HG03103 (cell line): ENCODE data around the gene RIT1.

ENCODE experiments used
- ATAC-seq: cut with Tn5 transposase; IDR thresholded peaks from one replicate; pipeline ENCODE4 v1.9.1; 2021; ENCODE audit warnings: low read depth; ENCODE audit not compliant: unreplicated experiment

RIT1 gene

GRCh38 chr1:155859881-155860871, 51.0 kb downstream of the RIT1 start:
- ATAC-seq, result no peak

GRCh38 chr1:155859234-155859829, 51.8 kb downstream of the RIT1 start, which contains the start of gene SYT11:
SYT11 (plus strand) TSS chr1:155859567; CDS start chr1:155859762, 195 bp downstream.
- ATAC-seq, result peak; percentile 52

- ATAC-seq, result peak; percentile 8
These were observed 52.3 kb downstream of the RIT1 start for GRCh38 chr1:155858800-155859233.

GRCh38 chr1:155856975-155857930, 53.9 kb downstream of the RIT1 start, which contains the start of gene GON4L:
GON4L (minus strand) TSS chr1:155857214; CDS start chr1:155853780, 3,434 bp downstream.
- peak; percentile 51 for ATAC-seq

- ATAC-seq, result no peak
These were observed 54.7 kb downstream of the RIT1 start for GRCh38 chr1:155856257-155856974.

GRCh38 chr1:155850345-155850744, 60.8 kb downstream of the RIT1 start:
- ATAC-seq, result no peak

- ATAC-seq, result no peak
These were observed 63.2 kb downstream of the RIT1 start for GRCh38 chr1:155847823-155848529.
